ENCODE results near the gene NANOS2.

DNA sequence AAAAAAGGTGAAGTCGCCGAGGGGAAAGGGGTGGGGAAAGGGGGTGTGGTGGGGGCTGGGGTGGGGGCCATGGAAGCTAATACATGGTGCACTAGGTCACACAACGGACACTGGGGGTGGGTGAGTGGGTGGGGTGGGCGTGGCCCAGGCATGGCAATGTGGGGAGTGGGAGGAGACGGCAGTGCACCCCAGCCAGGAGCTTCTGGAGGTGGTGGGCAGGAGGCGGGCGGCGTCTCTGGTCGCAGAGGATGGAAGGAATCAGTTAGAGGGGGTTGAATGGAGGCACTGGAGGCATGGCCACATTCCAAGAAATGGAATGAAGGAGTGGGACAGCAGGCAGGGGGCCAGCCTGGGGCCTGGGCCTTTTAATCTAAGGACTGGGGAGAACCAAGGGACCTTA lies 19.2 kb upstream of the NANOS2 start:
- TF ChIP-seq, protein P1, sequence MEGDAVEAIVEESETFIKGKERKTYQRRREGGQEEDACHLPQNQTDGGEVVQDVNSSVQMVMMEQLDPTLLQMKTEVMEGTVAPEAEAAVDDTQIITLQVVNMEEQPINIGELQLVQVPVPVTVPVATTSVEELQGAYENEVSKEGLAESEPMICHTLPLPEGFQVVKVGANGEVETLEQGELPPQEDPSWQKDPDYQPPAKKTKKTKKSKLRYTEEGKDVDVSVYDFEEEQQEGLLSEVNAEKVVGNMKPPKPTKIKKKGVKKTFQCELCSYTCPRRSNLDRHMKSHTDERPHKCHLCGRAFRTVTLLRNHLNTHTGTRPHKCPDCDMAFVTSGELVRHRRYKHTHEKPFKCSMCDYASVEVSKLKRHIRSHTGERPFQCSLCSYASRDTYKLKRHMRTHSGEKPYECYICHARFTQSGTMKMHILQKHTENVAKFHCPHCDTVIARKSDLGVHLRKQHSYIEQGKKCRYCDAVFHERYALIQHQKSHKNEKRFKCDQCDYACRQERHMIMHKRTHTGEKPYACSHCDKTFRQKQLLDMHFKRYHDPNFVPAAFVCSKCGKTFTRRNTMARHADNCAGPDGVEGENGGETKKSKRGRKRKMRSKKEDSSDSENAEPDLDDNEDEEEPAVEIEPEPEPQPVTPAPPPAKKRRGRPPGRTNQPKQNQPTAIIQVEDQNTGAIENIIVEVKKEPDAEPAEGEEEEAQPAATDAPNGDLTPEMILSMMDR (IDR thresholded peaks at IDR 0.05; ENCODE audit: low read depth, low read length, poor library complexity, severe bottlenecking), result no peak
- TF ChIP-seq EZH2phosphoT487 (IDR thresholded peaks at IDR 0.05; ENCODE audit: borderline replicate concordance, low read length), result no peak

Data from DOHH2 (cell line).